Transverse colon (tissue), 4 donors: ENCODE results near the gene VPS26C. TPM values are rescaled to one million over a fixed set of nuclear protein-coding genes. Genes with fewer than 3 reads are reported as not detected.

Experiments
- DNase-seq: peaks from one replicate; pipeline ENCODE4 v3.0.0-alpha.2; 2019
- H3K27ac ChIP-seq, 4 donors: fragments of 200-600 bp; sonication (generic); 2 replicates each; pipeline ENCODE4 v1.5.1; 2016 to 2018; ENCODE audit warnings: inconsistent platforms in 4 of 4
- H3K27me3 ChIP-seq: fragments of 200-600 bp; sonication (generic); 2 replicates; pipeline ENCODE4 v1.5.1; 2017; ENCODE audit warnings: inconsistent platforms
- H3K36me3 ChIP-seq, 4 donors: fragments of 200-600 bp; sonication (generic); 2 replicates each; pipeline ENCODE4 v1.5.1; 2017 to 2019; ENCODE audit warnings: inconsistent platforms in 4 of 4
- H3K4me1 ChIP-seq, 4 donors: fragments of 200-600 bp; sonication (generic); 2 replicates each; pipeline ENCODE4 v1.5.1; 2017 to 2020; ENCODE audit warnings: inconsistent platforms in 4 of 4
- H3K4me3 ChIP-seq, 4 donors: fragments of 200-600 bp; sonication (generic); 1 replicate in 1 of 4; 2 replicates in 3 of 4; pipeline versions ENCODE4 v1.5.1 to v1.6.1; 2017 to 2019; ENCODE audit warnings: inconsistent platforms in 4 of 4
- H3K9me3 ChIP-seq, 2 donors: fragments of 200-600 bp; sonication (generic); 2 replicates each; pipeline ENCODE4 v1.5.1; 2017 to 2019; ENCODE audit warnings: inconsistent platforms in 2 of 2
- EP300 ChIP-seq: sonication (generic); formaldehyde crosslinking; IDR thresholded peaks from one replicate; pipeline ENCODE4 v1.6.1; 2017; ENCODE audit warnings: antibody characterized with exemption, low read depth
- POLR2A ChIP-seq: fragments of 450-650 bp; IDR thresholded peaks from one replicate; pipeline ENCODE4 v1.6.1; 2016; ENCODE audit warnings: antibody characterized with exemption, mild to moderate bottlenecking, moderate library complexity
- POLR2AphosphoS5 ChIP-seq, 3 donors: sonication (generic); formaldehyde crosslinking; IDR thresholded peaks; one replicate each; pipeline ENCODE4 v1.6.1; 2016; ENCODE audit warnings: antibody characterized with exemption in 3 of 3
- WGBS, 2 donors: methylation state at CpG; one replicate each; pipeline ENCODE4 v1.1.5; 2018; ENCODE audit warnings: low coverage in 1 of 2; 5-methylcytosine and 5-hydroxymethylcytosine counted together
- in situ Hi-C, 4 donors: fragments of 200-750 bp; cut with MboI; loops; one replicate each; pipeline versions ENCODE4 v1.15.0 to v1.15.1; 2017; ENCODE audit warnings: low sequenced_read_pairs in 3 of 4, low pct_ligation_motif_present in 1 of 4, low pct_unique_long_range_greater_than_20kb in 1 of 4
- intact Hi-C: fragments of 100-400 bp; cut with DNase I; formaldehyde crosslinking; loops from one replicate; pipeline ENCODE4 v1.15.1; 2023; ENCODE audit warnings: low total_unique reads
- total RNA-seq, 4 donors: library from RNA; depleted of rRNA; stranded (reverse); fragments of >200 nt; gene quantifications; one replicate each; pipeline ENCODE4 v1.1.0, GENCODE V29; 2016
- TF ChIP-seq, protein P1 (sequence below), 5 experiments: fragments of 200-600 bp in 3 of 5; fragments of 450-650 bp in 2 of 5; sonication (generic) in 3 of 5; IDR thresholded peaks; 1 replicate in 2 of 5; 2 replicates in 3 of 5; pipeline ENCODE4 v1.5.1; 2016 to 2017; ENCODE audit warnings: antibody characterized with exemption in 5 of 5, inconsistent platforms in 3 of 5, mild to moderate bottlenecking in 2 of 5, moderate library complexity in 1 of 5

The VPS26C gene
- total RNA-seq, 4 donors from 2014 or later, result 86.5 to 146 (median 108) TPM

DNA sequence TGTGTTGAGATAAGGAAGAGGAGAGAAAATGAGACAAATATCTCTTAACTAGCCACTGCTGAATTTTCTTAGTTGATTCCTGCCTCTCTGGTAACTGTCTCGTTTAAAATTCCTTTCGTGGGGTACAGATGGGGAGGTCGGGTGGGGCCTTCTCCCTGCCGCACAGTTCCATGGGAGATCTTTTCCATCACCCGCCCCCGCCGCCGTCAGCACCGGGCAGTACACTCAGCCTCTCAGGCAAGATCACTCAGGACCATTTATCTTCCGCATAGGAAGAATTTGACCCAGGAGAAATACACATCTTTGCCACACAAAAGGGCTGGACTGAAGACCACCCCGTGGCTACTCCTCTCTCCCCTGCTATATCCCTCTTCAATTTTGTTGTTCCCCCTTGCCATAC is 2.3 kb upstream of the VPS26C start:
- in situ Hi-C loops (loop anchor here in 1 of 4 donors (25.0 kb wide), 1 partner anchor 218 kb away; no protein-coding TSS in a partner anchor), intact Hi-C loops (loop anchor here (10.0 kb wide), 1 partner anchor 295 kb away; no protein-coding TSS in a partner anchor)
- Histone ChIP-seq H3K9me3 (no peaks in the 10 kb centered on the region), H3K4me1 (peaks cover 5 to 26% (median 11%) of the 10 kb centered on the region in 4 donors), H3K4me3 (no peak overlapping the region), H3K36me3 (no peaks in the 10 kb centered on the region), H3K27ac (no peak overlapping the region), H3K27me3 (no peaks in the 10 kb centered on the region)
- DNase-seq, result no peak
- WGBS, 2 donors, result 84 to 97% methylated on average over 5 to 11 of the region's 11 CpGs
- TF ChIP-seq, protein P1, sequence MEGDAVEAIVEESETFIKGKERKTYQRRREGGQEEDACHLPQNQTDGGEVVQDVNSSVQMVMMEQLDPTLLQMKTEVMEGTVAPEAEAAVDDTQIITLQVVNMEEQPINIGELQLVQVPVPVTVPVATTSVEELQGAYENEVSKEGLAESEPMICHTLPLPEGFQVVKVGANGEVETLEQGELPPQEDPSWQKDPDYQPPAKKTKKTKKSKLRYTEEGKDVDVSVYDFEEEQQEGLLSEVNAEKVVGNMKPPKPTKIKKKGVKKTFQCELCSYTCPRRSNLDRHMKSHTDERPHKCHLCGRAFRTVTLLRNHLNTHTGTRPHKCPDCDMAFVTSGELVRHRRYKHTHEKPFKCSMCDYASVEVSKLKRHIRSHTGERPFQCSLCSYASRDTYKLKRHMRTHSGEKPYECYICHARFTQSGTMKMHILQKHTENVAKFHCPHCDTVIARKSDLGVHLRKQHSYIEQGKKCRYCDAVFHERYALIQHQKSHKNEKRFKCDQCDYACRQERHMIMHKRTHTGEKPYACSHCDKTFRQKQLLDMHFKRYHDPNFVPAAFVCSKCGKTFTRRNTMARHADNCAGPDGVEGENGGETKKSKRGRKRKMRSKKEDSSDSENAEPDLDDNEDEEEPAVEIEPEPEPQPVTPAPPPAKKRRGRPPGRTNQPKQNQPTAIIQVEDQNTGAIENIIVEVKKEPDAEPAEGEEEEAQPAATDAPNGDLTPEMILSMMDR (IDR thresholded peaks at IDR 0.05), result no peak
- TF ChIP-seq POLR2A (no peak), POLR2AphosphoS5 (IDR thresholded peaks at IDR 0.05) (no peak), EP300 (no peak)

DNA sequence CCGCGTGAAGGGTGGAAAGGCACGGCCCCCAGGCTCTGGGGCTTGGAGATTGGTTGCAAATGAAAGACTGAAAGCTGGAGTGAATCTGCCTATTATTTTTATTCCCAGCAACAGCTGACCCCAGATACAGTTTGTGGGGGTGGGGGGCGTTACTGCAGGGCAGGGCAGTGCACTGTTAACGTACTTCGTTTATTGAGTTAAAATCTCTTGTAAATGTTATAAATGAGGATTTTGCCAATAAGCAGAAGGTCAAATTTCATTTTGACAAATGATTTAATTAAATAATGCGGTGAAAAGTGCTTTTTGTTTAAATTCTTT is 1.0 kb upstream of the VPS26C start:
- 0 to 1% methylated on average over 4 of the region's 7 CpGs for WGBS, 2 donors
- peak overlapping the region; percentile 96 to 98 (median 98) for H3K27ac ChIP-seq
- H3K36me3 ChIP-seq, result no peaks in the 10 kb centered on the region
- no peak for DNase-seq
- in situ Hi-C loops (loop anchor here in 1 of 4 donors (25.0 kb wide), 1 partner anchor 219 kb away; no protein-coding TSS in a partner anchor), intact Hi-C loops (loop anchor here (1.0 to 10.0 kb wide), 2 partner anchors 97 to 297 kb away; no protein-coding TSS in a partner anchor)
- TF ChIP-seq POLR2AphosphoS5 (IDR thresholded peaks at IDR 0.05) (no peak), EP300 (no peak), POLR2A (no peak)
- TF ChIP-seq, protein P1 (IDR thresholded peaks at IDR 0.05), result no peak
- no peaks in the 10 kb centered on the region for H3K9me3 ChIP-seq
- peak overlapping the region; percentile 52 to 83 (median 75) for H3K4me3 ChIP-seq
- H3K4me1 ChIP-seq, result peaks cover 5 to 26% (median 11%) of the 10 kb centered on the region in 4 donors
- no peaks in the 10 kb centered on the region for H3K27me3 ChIP-seq

- H3K36me3 ChIP-seq, result no peaks in the 10 kb centered on the region
- in situ Hi-C loops, result loop anchor here in 1 of 4 donors (25.0 kb wide), 1 partner anchor 221 kb away; no protein-coding TSS in a partner anchor
- 0 to 1% methylated on average over 3 to 29 of the region's 39 CpGs for WGBS, 2 donors
- no peak for DNase-seq
- no peaks in the 10 kb centered on the region for H3K9me3 ChIP-seq
- TF ChIP-seq EP300 (no peak), POLR2A (no peak), POLR2AphosphoS5 (IDR thresholded peaks at IDR 0.05) (no peak)
- TF ChIP-seq, protein P1 (IDR thresholded peaks at IDR 0.05), result no peak
- intact Hi-C loops, result loop anchor here (10.0 kb wide), 1 partner anchor 298 kb away; no protein-coding TSS in a partner anchor
- H3K27ac ChIP-seq, result peak overlapping the region; percentile 96 to 98 (median 98)
- no peaks in the 10 kb centered on the region for H3K27me3 ChIP-seq
- H3K4me1 ChIP-seq, result peaks cover 5 to 26% (median 11%) of the 10 kb centered on the region in 4 donors
- peak overlapping the region; percentile 74 to 83 (median 75) for H3K4me3 ChIP-seq
These were observed 466 bp downstream of the VPS26C start for GRCh38 chr21:37266515-37267221.

- no peak for DNase-seq
- 84 to 94% methylated on average over 4 of the region's 4 CpGs for WGBS, 2 donors
- intact Hi-C loops, result loop anchor here (10.0 kb wide), 1 partner anchor 300 kb away; no protein-coding TSS in a partner anchor
- no peaks in the 10 kb centered on the region for H3K36me3 ChIP-seq
- no peaks in the 10 kb centered on the region for H3K27me3 ChIP-seq
- in situ Hi-C loops, result loop anchor here in 1 of 4 donors (25.0 kb wide), 1 partner anchor 222 kb away; no protein-coding TSS in a partner anchor
- TF ChIP-seq POLR2AphosphoS5 (IDR thresholded peaks at IDR 0.05) (no peak), POLR2A (no peak), EP300 (no peak)
- TF ChIP-seq, protein P1 (IDR thresholded peaks at IDR 0.05), result no peak
- H3K4me3 ChIP-seq, result no peak overlapping the region
- no peak overlapping the region for H3K27ac ChIP-seq
- H3K9me3 ChIP-seq, result no peaks in the 10 kb centered on the region
- peaks cover 5 to 26% (median 11%) of the 10 kb centered on the region in 4 donors for H3K4me1 ChIP-seq
These were observed 2.3 kb downstream of the VPS26C start for GRCh38 chr21:37264808-37265207.
